OCI-LY3 (cell line): Measurements from ENCODE around the gene FAM151A.

Source experiments
- CTCF ChIP-seq: fragments of 200-600, 300-600 bp; sonication (generic); IDR thresholded peaks from 2 replicates; pipeline ENCODE4 v1.5.1; 2014; ENCODE audit warnings: antibody characterized with exemption, low read length, low read depth
- EZH2phosphoT487 ChIP-seq: fragments of 200-600 bp; shearing (Covaris generic); IDR thresholded peaks from 2 replicates; pipeline ENCODE4 v1.6.1; 2018; ENCODE audit warnings: antibody characterized with exemption, mixed run types, low read depth

DNA sequence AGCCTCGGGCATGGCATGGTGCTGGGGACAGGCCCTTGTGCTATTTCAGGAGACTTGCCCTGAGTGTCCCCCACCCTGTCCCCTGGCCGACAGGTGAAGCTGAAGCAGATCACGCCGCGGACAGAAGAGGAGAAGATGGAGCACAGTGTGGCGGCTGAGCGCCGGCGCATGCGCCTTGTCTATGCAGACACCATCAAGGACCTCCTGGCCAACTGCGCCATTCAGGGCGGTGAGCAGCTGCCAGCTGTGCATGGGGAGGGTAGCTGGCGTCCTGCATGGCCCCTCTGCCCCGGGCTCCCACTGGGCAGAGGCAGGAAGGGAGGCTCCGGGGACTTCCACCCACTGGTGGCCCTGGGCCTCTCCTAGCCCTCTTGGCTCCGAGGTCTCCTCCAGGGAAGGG lies 28.9 kb downstream of the FAM151A start:
- TF ChIP-seq CTCF (no peak), EZH2phosphoT487 (no peak)
